ENCODE data around the gene MYO1B. TPM values are rescaled to one million over a fixed set of nuclear protein-coding genes. Genes with fewer than 3 reads are reported as not detected.

The MYO1B gene
- total RNA-seq, 1 donor from 2014 or later = 2.5 TPM

DNA sequence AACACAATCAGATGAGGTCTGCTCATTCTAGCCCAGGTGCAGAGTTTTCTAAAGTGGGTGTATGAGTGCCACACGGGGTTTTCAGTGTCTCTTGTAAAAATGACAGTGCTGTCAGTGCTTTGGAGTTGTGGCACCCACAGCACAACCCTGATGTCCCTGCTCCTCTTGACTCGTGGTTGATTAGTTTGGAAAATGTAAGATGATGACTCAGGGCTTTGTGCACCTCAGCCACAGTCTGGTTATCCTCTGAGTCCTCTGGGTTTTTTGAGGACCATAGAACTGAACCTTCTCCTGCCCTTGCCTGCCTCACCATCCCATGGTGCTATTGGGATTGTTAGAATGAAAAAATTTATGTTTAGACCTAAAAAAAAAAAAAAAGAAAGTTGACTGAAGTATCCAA, 105.6 kb downstream of the MYO1B start:
- DNase-seq (no peak), ATAC-seq (ENCODE audit: low read depth) (no peak)
- H3K4me3 Mint-ChIP-seq = no peak overlapping the region
- H3K27me3 Mint-ChIP-seq = no peaks in the 10 kb centered on the region
- ChIA-PET CTCF (no interaction called here), POLR2A (no interaction called here)
- H3K36me3 Mint-ChIP-seq (ENCODE audit: low read depth) = no peaks in the 10 kb centered on the region
- no peak overlapping the region for H3K27ac Mint-ChIP-seq
- TF ChIP-seq, protein P1, sequence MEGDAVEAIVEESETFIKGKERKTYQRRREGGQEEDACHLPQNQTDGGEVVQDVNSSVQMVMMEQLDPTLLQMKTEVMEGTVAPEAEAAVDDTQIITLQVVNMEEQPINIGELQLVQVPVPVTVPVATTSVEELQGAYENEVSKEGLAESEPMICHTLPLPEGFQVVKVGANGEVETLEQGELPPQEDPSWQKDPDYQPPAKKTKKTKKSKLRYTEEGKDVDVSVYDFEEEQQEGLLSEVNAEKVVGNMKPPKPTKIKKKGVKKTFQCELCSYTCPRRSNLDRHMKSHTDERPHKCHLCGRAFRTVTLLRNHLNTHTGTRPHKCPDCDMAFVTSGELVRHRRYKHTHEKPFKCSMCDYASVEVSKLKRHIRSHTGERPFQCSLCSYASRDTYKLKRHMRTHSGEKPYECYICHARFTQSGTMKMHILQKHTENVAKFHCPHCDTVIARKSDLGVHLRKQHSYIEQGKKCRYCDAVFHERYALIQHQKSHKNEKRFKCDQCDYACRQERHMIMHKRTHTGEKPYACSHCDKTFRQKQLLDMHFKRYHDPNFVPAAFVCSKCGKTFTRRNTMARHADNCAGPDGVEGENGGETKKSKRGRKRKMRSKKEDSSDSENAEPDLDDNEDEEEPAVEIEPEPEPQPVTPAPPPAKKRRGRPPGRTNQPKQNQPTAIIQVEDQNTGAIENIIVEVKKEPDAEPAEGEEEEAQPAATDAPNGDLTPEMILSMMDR (IDR thresholded peaks at IDR 0.05) = no peak
- intact Hi-C loops (cut with micrococcal nuclease) = no loop called here
- H3K9me3 Mint-ChIP-seq = no peaks in the 10 kb centered on the region
- H3K4me1 Mint-ChIP-seq = no peaks in the 10 kb centered on the region

DNA sequence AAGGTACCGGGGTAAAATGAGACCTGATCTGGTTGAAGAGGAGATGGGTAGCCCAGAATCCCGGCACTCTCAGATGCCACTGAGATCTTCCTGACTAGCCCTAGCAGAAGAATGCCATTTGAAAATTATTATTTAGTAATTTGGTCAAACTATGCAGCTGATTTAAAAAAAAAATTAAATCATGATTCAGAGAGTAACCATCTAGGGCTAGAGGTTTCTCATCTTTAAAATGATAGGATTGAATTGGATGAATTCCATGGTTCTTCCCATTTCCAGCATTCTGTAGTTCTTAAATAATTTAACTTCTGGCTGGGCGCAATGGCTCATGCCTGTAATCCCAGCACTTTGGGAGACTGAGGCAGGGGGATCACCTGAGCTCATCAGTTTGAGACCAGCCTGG, 106.1 kb downstream of the MYO1B start:
- TF ChIP-seq, protein P1 (IDR thresholded peaks at IDR 0.05) = no peak
- Mint-ChIP-seq H3K9me3 (no peaks in the 10 kb centered on the region), H3K36me3 (ENCODE audit: low read depth) (no peaks in the 10 kb centered on the region), H3K4me1 (no peaks in the 10 kb centered on the region), H3K27me3 (no peaks in the 10 kb centered on the region), H3K4me3 (no peak overlapping the region), H3K27ac (no peak overlapping the region)
- ChIA-PET POLR2A (no interaction called here), CTCF (no interaction called here)
- DNase-seq (no peak), ATAC-seq (ENCODE audit: low read depth) (no peak)
- intact Hi-C loops (cut with micrococcal nuclease) = no loop called here

GRCh38 chr2:191351921-191352320, 106.7 kb downstream of the MYO1B start:
- DNase-seq (no peak), ATAC-seq (ENCODE audit: low read depth) (no peak)
- CTCF ChIA-PET = no interaction called here

DNA sequence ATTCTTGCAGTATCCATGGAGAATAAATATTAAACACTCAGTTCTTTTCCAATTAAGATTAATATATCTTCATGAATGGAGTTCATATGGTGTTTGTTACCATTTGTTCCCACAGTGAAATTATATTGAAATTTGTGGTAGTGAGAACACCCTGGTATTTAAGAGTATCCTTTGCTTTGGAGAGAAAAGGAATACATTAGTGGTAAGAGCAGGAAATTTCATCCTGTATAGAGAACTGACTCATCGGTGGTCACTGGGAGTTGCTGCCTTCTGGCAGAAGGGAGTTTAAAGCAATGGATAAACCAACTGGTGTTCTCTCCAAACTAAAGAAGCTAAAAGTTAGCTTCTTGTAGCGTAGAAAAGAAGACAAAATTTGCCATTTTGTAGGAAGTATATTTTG, 107.3 kb downstream of the MYO1B start:
- H3K36me3 Mint-ChIP-seq (ENCODE audit: low read depth) = no peaks in the 10 kb centered on the region
- intact Hi-C loops (cut with micrococcal nuclease) = no loop called here
- H3K27ac Mint-ChIP-seq = no peak overlapping the region
- ChIA-PET POLR2A (no interaction called here), CTCF (no interaction called here)
- TF ChIP-seq, protein P1 (IDR thresholded peaks at IDR 0.05) = no peak
- no peaks in the 10 kb centered on the region for H3K9me3 Mint-ChIP-seq
- no peak overlapping the region for H3K4me3 Mint-ChIP-seq
- ATAC-seq (ENCODE audit: low read depth) = no peak
- no peaks in the 10 kb centered on the region for H3K27me3 Mint-ChIP-seq
- no peaks in the 10 kb centered on the region for H3K4me1 Mint-ChIP-seq
- DNase-seq = no peak

More at GRCh38 chr2:191351921-191352320, 106.7 kb downstream of the MYO1B start:
- Mint-ChIP-seq H3K4me1 (no peaks in the 10 kb centered on the region), H3K4me3 (no peak overlapping the region), H3K9me3 (no peaks in the 10 kb centered on the region), H3K36me3 (ENCODE audit: low read depth) (no peaks in the 10 kb centered on the region), H3K27ac (no peak overlapping the region), H3K27me3 (no peaks in the 10 kb centered on the region)
- intact Hi-C loops (cut with micrococcal nuclease) = no loop called here
- TF ChIP-seq, protein P1 (IDR thresholded peaks at IDR 0.05) = no peak
- POLR2A ChIA-PET = no interaction called here

DNA sequence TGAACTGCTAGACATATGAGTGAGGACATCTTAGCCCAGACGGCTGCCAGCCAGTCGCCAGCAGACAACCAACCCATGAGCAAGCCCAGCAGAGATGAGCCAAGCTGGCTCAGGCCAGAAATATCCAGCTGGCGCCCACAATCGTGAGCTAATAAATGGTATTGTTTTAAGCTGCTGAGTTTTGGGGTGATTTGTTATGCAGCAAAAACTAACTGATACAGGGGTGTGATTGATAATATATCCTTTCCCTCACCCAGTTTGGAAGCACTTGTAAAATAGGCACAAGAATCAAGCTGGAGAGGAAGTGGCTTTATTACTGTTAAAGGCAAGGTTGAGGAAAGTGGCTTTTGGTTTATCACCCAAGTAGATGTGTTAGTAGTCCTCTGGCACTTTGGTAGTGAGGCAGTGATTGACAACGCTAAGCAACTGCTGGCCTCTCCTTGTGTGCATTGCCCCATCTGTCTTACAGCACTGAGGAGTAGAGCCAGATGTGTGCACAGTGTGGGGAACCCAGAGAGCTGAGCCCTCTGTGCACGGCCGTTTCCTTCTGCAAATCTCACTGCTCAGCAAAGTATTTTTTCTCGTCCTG, 110.1 kb downstream of the MYO1B start:
- ChIA-PET CTCF (no interaction called here), POLR2A (no interaction called here)
- no peaks in the 10 kb centered on the region for H3K9me3 Mint-ChIP-seq
- DNase-seq (no peak), ATAC-seq (ENCODE audit: low read depth) (no peak)
- intact Hi-C loops (cut with micrococcal nuclease) = no loop called here
- H3K27ac Mint-ChIP-seq = no peak overlapping the region
- TF ChIP-seq, protein P1 (IDR thresholded peaks at IDR 0.05) = no peak
- H3K36me3 Mint-ChIP-seq (ENCODE audit: low read depth) = no peaks in the 10 kb centered on the region
- H3K4me3 Mint-ChIP-seq = no peak overlapping the region
- H3K4me1 Mint-ChIP-seq = no peaks in the 10 kb centered on the region
- no peaks in the 10 kb centered on the region for H3K27me3 Mint-ChIP-seq
